Peyer's patch (tissue), 4 donors: ENCODE results near the gene MAT1A.

ENCODE experiments used
- POLR2A ChIP-seq, 2 donors: fragments of 450-650 bp; IDR thresholded peaks; one replicate each; pipeline ENCODE4 v1.5.1; 2017; ENCODE audit warnings: antibody characterized with exemption in 2 of 2, mild to moderate bottlenecking in 2 of 2, moderate library complexity in 2 of 2
- TF ChIP-seq, protein P1 (sequence below), 6 experiments: fragments of 450-650 bp in 4 of 6; fragments of 200-600 bp in 2 of 6; sonication (generic) in 1 of 6; IDR thresholded peaks; one replicate each; pipeline ENCODE4 v1.5.1; 2017 to 2019; ENCODE audit warnings: antibody characterized with exemption in 6 of 6, mild to moderate bottlenecking in 3 of 6, moderate library complexity in 1 of 6

- TF ChIP-seq, protein P1, sequence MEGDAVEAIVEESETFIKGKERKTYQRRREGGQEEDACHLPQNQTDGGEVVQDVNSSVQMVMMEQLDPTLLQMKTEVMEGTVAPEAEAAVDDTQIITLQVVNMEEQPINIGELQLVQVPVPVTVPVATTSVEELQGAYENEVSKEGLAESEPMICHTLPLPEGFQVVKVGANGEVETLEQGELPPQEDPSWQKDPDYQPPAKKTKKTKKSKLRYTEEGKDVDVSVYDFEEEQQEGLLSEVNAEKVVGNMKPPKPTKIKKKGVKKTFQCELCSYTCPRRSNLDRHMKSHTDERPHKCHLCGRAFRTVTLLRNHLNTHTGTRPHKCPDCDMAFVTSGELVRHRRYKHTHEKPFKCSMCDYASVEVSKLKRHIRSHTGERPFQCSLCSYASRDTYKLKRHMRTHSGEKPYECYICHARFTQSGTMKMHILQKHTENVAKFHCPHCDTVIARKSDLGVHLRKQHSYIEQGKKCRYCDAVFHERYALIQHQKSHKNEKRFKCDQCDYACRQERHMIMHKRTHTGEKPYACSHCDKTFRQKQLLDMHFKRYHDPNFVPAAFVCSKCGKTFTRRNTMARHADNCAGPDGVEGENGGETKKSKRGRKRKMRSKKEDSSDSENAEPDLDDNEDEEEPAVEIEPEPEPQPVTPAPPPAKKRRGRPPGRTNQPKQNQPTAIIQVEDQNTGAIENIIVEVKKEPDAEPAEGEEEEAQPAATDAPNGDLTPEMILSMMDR (IDR thresholded peaks at IDR 0.05) = no peak
- no peak for TF ChIP-seq POLR2A (IDR thresholded peaks at IDR 0.05)
Measured at GRCh38 chr10:80265740-80266512, 23.5 kb downstream of the MAT1A start.
